Stimulated activated CD8-positive, alpha-beta memory T cell treated with anti-CD3 and anti-CD28 coated beads, Interleukin-7, amount 100 ng/mL, for 4 hours (primary cell): ENCODE measurements around the gene TXNRD2.

Experiments
- DNase-seq, 2 donors: peaks; one replicate each; pipeline ENCODE4 v3.0.0-alpha.2; 2020; ENCODE audit warnings: low read depth in 2 of 2

Gene TXNRD2

DNA sequence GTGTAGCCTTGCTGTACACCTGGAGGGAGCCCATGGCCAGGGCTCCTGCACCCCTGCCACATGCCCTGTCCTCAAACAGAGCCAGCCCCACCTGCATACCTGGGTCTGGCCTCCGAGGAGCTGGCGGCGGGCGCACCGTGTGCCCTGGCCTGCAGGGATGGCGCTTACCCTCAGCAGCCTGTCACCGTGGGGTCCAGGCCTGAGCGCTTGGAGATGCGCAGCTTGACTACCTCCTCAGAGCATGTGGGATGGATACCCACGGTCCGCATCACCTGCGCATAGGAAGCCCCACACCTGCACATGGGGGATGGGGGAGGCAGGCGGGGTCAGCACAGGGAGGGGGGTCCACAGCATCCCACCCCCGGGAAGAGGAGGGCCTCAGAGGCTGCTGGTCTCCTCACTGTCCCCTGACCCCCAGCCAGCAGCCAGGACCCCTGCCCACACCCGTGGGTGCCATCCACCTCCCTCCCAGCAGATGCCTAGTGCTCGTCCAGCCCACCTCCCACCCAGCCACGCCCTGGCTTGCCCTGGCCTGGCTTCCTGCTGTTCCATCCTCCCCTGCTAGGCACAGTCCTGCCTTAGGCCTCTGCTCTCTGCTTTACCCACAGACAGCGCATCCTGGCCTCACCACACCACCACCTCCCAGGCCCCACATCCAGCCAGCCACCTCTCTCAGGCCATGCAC lies 64.5 kb downstream of the TXNRD2 start:
- DNase-seq, result no peak

DNA sequence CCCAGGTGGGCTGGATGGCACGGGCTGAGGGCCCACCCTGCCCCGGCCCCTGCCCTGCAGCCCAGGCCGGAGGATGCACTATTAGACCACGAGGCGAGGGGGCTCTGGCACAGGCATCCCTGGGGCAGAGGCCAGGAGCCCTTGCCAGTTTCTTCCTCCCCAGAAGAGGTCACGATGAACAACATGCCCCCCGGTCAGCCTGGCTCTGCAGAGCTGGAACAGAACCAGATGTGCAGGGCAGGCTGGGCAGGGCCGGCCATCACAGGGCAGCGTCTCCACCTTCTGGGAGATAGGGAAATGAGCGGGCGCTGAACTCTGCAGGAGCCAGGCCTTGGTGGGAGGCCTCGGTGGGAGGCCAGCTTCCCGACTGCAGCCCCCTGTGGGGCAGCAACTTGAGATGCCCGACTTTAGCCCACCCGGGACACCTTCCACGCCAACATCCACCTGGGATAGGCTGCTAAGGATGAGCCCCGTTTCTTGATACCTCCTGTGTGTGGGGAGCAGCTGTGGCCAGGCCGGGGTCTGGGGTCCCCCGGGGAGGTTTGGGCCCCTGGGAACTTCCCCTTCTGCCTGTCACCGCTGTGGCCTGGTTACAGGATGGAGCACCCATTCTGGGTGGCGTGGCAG lies 65.2 kb downstream of the TXNRD2 start:
- no peak for DNase-seq

DNA sequence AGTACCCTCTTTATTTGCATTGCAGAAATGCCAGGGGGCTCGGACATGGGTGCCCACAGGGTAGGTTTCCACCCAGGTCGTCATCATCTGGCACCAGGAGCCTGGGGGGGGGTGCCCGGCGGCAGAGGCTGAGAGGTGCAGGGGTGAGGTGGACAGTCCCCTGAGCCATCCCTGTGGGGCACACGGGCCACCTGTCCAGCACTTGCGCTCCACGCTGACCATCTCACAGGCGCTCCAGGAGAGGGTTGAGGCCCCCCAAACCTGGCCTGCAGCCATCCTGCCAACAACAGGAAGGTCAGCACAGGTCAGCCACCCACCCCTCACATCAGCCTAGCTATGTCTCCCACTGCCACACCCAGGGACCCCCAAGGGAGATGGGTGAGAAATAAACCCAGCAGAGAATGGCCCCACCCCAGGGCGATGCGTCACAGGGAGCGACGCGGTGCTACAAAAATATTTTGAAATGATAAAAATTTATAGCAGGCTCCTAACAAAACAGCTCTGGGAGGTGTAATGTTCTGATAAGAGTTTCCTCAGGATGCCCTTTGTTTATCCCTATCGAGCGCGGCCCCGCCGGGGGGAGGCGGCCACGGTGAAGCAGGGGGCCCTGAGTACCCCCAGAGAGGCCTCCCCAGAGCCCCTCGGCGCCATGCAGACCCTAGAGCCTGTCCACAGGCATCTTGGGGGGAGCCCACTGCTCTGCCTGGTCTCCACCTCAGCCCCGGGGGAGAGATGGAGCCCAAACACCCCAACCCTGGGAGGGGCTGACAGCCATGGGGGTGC lies 65.9 kb downstream of the TXNRD2 start:
- DNase-seq, result no peak

DNA sequence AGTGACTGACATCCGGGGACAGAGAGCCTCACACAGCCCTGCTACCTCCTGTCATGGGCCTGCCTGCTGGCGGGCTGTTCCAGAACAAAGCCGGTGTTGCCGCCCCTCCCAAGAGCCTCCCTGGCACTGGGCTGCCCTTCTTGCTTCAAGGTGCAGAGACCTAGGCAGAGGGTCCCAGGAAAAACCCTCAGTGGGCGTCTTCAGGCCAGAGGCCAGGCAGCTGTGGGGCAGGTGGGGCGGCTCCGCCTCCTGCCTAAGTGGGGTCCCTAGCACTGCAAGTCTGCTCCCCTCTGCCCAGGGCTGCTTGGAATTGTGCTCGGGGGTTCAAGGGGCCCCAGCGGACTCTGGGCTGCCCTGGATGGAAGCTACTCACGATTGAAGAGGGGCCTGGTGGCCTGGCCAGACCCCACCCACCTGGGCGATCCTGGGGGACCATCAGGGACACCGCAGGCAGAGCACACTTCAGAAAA lies 66.5 kb downstream of the TXNRD2 start:
- no peak for DNase-seq

DNA sequence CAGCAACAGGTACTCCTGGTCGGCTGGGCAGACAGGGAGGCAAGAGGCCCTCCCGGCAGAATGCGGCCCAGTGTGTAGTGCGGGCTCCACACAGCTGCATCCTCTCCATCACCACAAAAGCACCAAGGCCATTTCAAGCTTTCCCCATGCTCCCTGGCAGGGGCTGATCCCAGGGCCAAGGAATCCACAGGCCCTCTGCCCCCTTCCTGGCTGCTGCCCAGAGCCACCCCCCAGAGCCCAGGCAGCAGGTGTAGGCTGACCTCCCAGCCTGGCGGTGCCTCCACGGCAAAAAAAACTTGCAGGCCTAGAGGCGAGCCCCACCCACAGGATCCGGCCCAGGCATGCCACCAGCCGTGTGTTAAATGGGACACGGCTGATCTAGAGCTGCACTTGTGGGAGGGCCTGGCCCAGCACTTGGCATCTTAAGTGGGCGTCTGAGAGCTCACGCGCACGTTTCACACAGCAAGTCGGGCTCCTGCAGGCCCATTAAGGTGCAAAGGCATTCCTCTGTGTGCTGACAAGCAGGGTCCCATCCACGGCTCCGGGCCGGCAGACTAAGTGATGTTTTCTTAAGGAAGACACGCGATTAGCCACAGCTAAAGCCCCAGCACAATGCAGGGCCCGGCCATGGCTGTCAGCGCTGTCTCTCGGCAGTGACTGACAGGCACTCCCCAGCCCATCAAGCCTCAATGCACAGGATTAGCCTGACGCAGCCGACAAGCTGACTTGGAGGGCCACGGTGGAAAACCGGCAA lies 67.1 kb downstream of the TXNRD2 start:
- DNase-seq, result peak in 1 of 2 donors; percentile 29

DNA sequence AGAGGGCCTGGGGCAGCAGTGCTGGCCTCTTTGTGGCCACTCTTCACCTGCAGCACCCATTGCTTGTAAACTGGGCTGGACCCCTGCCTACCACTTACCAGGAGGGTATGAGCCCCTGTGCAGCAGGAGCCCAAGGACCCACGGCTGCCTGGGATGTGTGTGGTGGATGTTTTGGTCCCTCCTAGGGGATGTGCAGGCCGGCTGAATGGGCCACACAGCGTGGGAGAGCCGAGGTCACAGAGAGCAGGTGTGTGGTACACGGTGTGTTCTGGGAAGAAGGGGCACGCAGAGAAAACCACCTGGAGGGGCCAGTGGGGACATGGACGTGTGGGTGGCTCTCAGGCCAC lies 67.7 kb downstream of the TXNRD2 start:
- no peak for DNase-seq

DNA sequence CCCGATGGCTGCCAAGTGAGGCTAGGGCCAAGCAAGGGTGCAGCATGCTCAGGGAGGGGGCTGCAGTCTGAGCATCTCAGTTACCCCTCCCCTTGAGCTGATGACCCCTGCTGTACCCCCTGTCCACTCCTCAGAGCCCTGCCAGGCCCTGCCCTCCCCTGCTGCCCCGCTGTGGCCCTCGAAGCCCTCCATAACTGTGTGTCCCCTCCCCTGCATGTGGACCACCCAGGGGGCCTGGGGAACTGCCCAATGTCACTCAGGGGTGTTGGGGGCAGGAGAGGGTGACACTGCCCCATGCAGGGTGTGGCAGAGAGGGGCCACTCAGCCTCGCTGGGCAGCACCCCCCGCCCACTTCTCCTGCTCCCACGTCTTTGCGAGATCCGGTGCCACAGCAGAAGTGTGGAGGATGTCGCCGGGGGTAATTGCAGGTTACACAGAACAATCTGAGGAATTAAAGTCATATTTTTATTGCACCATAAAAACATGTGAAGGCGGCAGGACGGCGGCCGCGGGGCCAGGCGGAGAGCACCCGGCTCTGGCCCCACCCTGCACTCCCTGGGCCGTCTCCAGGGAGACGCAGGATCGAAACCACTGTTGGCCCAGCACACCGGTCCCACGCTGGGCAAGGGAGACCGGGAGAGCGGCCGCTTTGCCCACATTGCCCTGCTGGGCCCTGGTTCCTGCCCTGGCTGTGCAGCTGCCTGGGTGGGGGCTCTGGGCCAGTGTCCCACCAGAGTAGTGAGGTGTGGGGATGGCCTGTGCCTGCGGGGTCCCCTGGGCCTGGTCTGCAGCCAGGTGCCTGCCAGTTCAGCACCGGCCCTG lies 68.3 kb downstream of the TXNRD2 start:
- no peak for DNase-seq

DNA sequence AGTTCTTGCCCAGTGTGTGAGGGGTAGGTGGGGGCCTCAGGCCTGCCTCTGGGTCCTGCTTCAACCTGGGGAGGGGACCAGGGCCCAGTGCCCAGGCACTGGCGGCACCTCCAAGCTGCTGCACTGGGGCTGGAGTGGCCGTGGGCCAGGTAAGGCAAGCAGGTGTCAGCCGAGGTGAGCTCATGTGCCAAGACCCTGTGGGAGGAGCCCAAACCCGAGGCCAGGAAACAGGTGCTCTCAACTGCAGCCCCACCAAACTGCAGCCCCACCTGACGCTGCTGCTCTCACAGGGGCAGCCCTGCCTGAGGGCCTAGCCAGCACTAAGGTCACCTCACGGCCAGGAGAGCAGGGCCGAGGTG lies 68.9 kb downstream of the TXNRD2 start:
- DNase-seq, result no peak

DNA sequence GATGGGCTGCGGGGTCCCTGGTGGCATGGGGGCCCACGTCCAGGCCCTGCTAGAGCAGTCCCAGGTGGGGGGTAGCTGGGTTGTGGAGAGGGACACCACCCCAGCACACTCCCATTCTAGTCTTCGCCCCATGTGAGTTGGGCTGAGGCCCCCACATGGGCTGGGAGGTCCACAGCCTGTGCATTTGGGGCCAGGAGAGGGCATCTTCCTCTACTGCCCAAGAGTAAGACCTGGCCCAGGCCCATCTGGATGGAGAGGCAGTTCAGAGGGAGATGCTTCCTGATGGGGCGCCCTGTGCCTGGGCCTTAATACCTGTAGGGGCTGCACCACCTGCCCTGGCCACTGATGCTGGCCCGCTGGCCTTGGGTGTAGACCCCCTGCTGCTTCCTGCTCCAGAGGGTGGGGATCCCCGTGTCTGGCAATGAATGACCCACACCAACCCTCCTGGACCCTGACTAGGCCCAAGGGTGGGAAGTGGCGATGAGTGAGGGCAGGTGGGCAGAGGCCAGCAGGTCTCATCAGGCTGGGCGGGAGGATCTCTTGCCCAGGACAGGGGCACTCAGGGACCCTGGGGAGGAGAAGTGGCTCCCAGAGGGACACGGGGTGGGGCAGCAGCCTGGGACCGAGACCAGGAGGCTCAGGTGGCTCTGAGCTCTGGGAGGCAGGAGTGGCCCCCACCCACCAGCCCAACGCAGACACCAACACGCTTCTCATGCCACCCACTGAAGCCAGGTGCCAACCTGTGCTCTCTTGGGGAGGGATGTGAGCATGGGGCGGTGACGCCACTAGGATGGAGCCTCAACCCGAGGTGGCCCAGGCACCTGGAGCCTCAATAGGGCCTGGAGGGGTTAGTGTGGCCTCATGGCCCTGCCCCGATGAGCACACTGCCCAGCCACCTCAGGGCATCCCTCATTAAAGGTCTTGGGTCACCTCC lies 69.5 kb downstream of the TXNRD2 start:
- DNase-seq, result no peak

DNA sequence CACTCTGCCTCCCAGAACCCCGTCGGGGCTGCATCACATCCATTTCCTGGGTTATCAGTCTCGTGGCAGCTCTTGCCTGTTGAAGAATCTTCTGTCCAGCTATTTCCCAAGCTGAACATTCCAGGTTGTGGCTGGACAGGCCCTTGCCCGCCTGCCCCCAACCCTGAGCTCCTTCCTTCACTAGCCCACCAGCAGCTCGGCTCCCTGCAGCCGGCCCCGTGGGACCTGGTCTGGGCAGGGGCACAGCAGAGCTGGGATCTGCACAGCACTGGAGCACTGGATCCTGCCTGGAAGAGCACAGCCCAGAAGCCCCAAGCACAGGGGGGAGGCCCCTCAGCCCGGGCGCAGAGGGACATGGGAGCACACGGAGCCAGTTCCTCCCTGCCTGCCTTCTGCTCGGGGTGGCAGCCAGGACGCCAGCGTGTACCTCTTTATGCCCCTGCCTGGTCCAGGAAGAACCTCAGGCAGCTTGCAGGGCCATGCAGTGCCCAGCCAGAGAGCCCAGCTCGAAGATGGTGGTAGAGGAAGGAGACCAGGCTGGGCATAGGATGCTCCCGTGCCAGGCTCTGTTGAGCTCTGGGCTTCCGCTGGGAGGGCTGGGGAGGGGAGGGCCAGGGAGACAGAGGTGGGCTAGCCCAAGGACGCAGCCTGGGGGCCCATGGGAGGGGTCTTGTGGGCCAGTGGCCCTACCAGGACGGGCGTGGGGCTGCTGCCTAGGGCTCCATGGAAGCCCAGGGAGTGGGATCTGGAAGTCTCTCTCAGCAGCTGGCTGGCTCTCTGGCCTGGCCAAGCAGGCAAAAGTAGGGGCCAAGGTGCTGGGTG lies 70.4 kb downstream of the TXNRD2 start:
- no peak for DNase-seq

DNA sequence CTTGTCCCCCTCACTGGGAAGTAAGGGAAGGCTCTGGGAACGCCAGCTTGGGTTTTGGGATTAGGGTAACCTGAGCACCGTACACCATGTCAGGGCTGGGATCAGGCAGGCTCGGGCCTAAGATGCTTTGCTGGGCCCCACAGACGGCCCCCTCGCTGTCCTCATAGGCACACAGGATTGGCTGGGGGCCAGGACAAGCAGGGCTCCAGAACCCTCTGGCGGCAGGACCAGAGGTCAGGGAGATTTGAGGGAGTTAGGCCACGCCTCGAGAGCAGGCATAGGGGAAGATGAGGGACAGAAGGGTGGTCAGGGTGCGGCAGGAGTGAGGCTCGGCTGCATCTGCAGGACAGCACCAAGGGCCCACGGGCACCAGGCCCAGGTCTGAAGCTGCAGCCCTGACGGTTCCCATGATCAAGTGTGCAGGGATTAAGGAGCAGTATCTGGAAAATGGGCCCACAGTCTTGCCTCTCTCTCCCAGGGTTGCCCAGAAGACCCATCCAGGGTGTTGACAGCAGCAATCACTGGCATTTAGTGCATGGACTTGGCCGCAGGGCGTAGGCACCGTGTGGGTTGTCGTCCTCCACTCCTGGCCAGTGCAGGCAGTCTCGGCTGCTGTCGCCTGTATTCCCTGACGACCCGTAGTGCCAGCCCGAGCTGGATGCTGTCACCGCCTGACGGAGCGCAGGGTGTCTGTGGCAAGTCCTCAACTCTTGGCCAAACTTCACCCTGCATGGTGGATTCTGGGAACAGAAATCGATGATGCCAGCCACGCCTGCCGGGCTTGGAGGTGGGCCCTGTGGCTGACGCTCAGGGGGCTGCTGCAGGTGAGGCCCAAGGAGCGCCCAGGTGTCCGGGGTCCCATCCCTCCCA lies 71.2 kb downstream of the TXNRD2 start:
- no peak for DNase-seq

DNA sequence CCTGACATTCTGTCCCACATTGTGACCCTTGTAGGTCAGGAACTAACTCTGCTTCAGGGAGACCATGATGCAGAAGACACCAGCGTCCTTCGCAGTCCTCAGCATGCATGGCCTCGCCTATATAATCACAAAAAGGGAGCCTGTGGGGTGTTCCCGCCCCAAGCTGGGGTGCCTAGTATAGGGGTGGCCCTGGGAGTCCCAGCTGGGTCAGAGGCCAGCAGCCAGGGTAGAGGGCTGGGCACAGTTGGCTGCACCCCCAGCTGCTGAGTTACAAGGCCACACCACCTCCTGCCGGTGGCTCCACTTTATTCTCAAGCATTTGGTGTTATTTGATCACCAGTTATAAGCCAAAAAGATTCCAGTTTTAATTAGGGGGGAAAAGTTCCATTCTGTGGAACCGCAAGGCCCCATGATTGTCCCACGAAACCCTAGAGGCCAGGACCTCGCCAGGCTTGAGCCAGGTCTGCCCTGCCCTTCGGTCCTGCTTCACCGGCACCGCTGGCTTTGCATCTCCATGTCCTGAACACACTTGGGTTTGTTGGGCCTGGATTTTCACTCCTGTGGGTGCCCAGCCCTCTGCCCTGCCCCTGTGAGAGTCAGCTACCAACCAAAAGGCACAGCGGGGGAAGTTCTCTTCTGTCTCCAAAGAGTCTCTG lies 72.0 kb downstream of the TXNRD2 start:
- DNase-seq, result no peak

DNA sequence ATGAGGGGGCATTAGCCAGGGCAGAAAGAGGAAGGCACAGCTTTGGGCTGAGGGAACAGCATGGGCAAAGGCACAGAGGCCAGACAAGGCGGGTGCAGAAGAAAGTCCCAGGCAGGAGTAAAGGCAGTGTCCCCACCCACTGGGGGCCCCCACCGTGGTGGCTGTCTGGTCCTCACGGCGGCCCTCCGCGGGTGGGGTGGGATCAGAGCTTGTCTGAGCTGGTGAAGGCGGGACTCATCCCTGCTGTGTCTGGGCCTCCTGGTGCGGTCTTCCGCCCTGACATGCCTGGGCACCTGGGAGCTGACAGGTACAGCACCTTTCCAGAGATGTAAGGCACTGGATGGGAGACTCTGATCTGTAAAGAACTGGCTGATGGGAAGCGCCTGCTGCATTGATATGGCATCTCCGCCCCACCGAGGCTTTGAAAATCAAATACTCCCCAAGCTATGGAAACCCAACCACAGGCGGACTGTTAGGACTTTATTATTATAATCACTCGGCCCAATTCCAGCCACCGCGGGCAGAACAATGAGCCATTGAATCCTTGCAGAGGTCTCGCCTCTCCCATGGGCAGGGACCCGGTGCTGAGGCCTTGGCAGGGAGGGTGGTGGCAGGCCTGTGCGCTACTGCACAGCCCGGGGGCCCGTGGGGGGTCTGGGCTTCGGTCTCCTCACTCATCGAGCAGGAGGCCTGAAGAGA lies 72.7 kb downstream of the TXNRD2 start:
- no peak for DNase-seq

DNA sequence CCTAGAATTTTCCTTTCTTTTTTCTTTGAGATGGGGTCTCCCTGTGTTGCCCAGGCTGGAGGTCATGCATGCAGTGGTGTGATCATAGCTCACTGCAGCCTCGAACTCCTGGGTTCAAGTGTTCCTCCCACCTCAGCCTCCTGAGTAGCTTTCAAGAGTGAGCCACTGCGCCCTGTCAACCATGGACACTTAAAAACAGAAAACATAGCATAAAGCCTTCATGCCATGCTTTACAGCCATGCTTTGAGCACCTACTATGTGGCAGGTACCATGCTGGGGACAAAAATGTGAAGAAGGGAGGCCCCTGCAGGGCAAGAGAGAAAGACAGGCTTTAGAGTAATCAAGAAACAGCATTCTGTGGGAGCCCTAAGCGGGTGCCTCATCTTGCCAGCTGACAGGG lies 73.3 kb downstream of the TXNRD2 start:
- no peak for DNase-seq

DNA sequence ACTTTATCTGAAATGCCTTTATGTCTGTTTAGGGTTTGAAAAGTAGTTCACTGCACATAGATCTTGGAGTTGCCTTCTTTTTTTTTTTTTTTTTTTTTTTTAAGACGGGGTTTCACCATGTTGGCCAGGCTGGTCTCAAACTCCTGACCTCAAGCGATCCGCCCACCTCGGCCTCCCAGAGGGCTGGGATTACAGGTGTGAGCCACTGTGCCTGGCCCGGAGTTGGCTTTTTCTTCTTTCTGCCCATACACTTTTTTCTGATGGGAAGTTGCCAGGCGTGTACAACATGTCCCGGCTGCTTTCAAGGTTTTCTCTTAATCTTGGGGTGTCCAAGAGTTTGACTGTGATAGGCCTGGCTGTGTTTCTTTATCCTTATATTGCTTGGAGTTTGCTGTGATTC lies 74.0 kb downstream of the TXNRD2 start:
- no peak for DNase-seq

DNA sequence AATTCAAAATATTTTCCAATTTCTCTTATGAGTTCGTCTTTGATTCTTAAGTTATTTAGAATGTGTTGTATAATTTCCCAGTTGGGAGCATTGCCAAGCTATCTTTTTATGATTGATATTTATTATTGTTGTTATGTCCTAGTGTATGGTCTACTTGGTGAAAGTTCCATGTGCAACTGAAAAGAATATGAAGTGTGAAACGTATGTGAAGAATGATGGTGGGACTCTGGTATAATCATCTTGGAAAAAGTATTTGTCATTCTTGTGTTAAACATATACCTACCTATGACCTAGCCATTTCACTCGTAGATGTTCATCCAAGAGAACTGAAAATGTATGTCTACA lies 75.0 kb downstream of the TXNRD2 start:
- DNase-seq, result no peak

DNA sequence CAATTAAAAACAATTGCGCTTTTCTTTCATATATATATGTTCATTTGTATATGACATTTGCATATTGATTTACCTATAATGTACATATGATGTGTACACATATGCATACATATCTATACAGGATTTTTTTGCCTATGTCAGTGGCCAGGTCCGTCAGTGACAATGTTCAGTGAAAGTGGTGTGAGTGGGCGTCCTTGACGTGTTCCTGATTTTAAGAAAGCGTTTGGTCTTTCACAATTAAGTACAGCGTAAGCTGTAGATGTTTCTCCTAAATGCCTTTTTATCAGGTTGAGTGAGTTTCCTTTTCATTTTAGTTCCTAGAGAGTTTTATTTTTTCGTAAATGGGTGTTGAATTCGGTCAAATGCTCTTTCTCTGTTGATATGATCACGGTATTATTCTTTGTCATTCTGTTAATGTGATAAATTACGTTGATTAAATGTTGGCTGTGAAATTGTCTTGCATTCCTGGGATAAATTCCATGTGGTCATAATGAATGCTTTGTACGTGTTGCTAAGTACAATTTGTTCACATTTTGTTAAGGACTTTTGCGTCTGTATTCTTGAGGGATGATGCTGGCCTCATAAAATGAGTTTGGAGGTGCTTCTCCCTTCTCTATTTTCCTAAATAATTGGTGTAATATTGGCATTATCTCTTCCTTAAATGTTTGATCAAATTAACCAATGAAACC lies 76.3 kb downstream of the TXNRD2 start:
- no peak for DNase-seq
